Kidney epithelial cell (primary cell): ENCODE measurements around the gene C14orf180. TPM values are rescaled to one million over a fixed set of nuclear protein-coding genes. Genes with fewer than 3 reads are reported as not detected.

Experiments used
- DNase-seq: peaks from one replicate; pipeline ENCODE4 v3.0.0-alpha.2; 2010; ENCODE audit warnings: low read depth
- H3K27me3 ChIP-seq: 2 replicates; pipeline ENCODE4 v1.6.0; 2011; ENCODE audit warnings: low read length; ENCODE audit not compliant: control insufficient read depth, insufficient read depth
- H3K36me3 ChIP-seq: 2 replicates; pipeline ENCODE4 v1.5.1; 2011; ENCODE audit warnings: low read length; ENCODE audit not compliant: control insufficient read depth, insufficient read depth
- H3K4me3 ChIP-seq: 2 replicates; pipeline ENCODE4 v1.5.1; 2011; ENCODE audit warnings: low read depth, mild to moderate bottlenecking, control low read depth, low read length
- CTCF ChIP-seq: IDR thresholded peaks from 2 replicates; pipeline ENCODE4 v1.5.1; 2011; ENCODE audit warnings: mild to moderate bottlenecking, moderate library complexity, low read length, control low read depth, inconsistent platforms; ENCODE audit not compliant: insufficient read depth, poor library complexity, severe bottlenecking
- total RNA-seq: library from RNA; depleted of rRNA; stranded (reverse); fragments of >200 nt; gene quantifications from 2 replicates; pipeline ENCODE4 v1.2.3, GENCODE V29; 2015

Gene C14orf180
- total RNA-seq, 1 donor from 2014 or later: not detected

- no peaks in the 10 kb centered on the region for H3K36me3 ChIP-seq
- H3K4me3 ChIP-seq: no peak overlapping the region
- H3K27me3 ChIP-seq: peaks cover 53% of the 10 kb centered on the region
- DNase-seq: no peak
- no peak for TF ChIP-seq CTCF
These were observed 3.1 kb downstream of the C14orf180 start for GRCh38 chr14:104582662-104583061.

- TF ChIP-seq CTCF: no peak
- no peak overlapping the region for H3K4me3 ChIP-seq
These were observed 4.1 kb downstream of the C14orf180 start for GRCh38 chr14:104583424-104584306.

GRCh38 chr14:104584557-104584956 is 5.0 kb downstream of the C14orf180 start:
- Histone ChIP-seq H3K27me3 (peaks cover 42% of the 10 kb centered on the region), H3K36me3 (no peaks in the 10 kb centered on the region), H3K4me3 (no peak overlapping the region)
- no peak for TF ChIP-seq CTCF
- no peak for DNase-seq

More at GRCh38 chr14:104583424-104584306, 4.1 kb downstream of the C14orf180 start:
- Histone ChIP-seq H3K36me3 (no peaks in the 10 kb centered on the region), H3K27me3 (peaks cover 46% of the 10 kb centered on the region)
- no peak for DNase-seq

- no peak for DNase-seq
- peaks cover 37% of the 10 kb centered on the region for H3K27me3 ChIP-seq
- no peak for TF ChIP-seq CTCF
- H3K36me3 ChIP-seq: no peaks in the 10 kb centered on the region
- H3K4me3 ChIP-seq: no peak overlapping the region
These were observed 6.6 kb downstream of the C14orf180 start for GRCh38 chr14:104585966-104586697.

GRCh38 chr14:104586832-104587620 is 7.5 kb downstream of the C14orf180 start:
- peaks cover 28% of the 10 kb centered on the region for H3K27me3 ChIP-seq
- DNase-seq: no peak
- no peak for TF ChIP-seq CTCF
- H3K4me3 ChIP-seq: no peak overlapping the region
- no peaks in the 10 kb centered on the region for H3K36me3 ChIP-seq
